Glomerular endothelial cell (primary cell): ENCODE results near the gene AAR2. TPM values are rescaled to one million over a fixed set of nuclear protein-coding genes. Genes with fewer than 3 reads are reported as not detected.

Experiments used
- total RNA-seq: library from RNA; depleted of rRNA; stranded (reverse); fragments of >200 nt; gene quantifications from 2 replicates; pipeline ENCODE4 v1.2.3, GENCODE V29; 2015

AAR2 gene
- total RNA-seq, 1 donor from 2014 or later, result 28.2 TPM

Other genes with a start within 250 kb of the AAR2 start
- 26.0 and 33.9 TPM in 2 replicates for gene EPB41L1, start 81.7 kb upstream of the AAR2 start, total RNA-seq
- gene DLGAP4, start 69.9 kb downstream of the AAR2 start, total RNA-seq, result 59.3 and 125 TPM in 2 replicates